NCI-H2227 treated with DMSO at 0.1 percent for 48 hours (cell line): ENCODE results near the gene FHIT.

Source experiments
- DNase-seq: peaks from one replicate; lab custom pipeline; 2025; lab: John Stamatoyannopoulos, UW

FHIT gene

DNA sequence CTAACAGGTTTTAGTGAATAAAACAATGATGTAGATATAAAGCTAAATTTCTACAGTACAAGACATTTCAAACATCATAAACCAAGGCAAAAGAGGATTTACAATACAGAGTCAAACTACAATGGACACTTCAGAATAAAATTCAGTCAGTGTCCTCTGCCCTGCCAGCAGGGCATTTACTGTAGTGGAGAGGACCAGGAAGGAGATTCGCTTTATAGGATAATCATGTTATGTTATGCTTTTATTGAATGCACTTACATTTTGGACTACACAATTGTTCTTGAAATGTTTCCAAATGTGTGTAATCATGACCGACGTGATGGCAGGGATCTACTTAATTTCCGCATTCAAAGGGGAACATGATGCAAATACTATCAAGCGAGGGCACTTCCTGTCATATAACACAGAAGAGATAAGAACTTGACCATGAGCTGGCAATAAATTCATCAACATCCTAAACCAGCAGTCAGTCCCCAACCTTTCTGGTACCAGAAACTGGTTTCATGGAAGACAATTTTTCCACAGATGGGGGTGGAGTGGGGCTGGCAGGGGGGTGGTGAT lies 925.6 kb downstream of the FHIT start:
- DNase-seq: no peak

DNA sequence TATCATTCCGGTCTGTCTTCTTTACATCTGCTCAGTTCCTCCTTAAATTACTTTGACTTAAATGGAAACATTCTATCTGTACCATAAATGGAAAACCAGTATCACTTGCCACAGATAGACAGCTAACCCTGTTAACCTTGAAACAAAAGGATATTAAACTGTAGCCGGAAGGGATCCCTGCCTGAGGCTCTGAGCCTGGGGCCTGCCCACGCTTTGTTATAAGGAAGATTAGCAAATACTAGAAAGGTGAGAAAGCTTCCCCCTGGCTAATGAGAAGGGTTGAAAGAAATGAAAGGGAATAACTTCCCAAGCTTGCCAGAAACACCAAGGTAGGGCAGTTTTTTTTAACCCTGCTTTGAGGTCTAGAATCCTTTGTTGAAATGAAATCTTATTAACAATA lies 927.6 kb downstream of the FHIT start:
- DNase-seq: no peak

DNA sequence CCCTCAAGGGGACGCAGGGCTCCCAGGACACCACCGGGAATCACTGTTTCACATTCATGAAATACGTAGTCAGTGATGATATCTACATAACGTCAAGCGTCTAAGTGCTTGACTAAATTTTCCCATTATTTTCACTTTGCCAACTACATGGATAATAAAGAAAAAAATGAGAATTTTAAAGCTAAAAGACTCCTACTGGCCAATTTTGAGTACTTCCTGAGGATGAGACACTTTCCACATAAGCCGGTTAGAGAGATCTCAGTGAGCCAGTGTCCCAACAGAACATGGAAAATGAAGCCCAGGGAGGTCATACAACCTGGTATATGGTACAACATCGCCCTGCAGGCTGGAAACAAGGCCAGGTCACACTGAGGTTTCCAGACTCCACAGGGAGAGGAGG lies 928.1 kb downstream of the FHIT start:
- DNase-seq: no peak

DNA sequence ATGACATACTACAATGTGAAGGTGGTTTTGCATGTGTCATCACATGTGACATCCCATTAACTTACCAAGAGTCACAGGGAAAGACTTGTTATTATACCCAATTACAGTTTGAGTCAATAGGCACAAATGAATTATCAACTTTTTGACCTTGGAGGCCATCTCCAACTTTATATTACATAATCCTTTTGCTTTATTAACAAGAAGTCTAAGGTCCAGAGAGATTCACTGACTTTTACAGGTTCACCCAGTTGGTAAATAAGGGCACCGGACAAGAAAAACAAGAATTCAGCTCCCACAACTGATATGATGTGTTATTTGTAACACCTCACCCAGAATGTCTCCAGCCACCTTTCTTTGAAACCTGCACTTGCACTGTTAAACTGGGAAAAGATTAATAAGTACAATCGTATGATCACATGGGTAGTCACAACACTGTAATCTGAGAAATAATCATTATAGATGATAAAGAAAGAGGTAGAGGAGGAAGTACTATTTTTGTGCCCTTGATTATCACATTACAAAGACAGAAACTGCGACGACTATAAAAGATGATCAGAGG lies 928.9 kb downstream of the FHIT start:
- DNase-seq: no peak

DNA sequence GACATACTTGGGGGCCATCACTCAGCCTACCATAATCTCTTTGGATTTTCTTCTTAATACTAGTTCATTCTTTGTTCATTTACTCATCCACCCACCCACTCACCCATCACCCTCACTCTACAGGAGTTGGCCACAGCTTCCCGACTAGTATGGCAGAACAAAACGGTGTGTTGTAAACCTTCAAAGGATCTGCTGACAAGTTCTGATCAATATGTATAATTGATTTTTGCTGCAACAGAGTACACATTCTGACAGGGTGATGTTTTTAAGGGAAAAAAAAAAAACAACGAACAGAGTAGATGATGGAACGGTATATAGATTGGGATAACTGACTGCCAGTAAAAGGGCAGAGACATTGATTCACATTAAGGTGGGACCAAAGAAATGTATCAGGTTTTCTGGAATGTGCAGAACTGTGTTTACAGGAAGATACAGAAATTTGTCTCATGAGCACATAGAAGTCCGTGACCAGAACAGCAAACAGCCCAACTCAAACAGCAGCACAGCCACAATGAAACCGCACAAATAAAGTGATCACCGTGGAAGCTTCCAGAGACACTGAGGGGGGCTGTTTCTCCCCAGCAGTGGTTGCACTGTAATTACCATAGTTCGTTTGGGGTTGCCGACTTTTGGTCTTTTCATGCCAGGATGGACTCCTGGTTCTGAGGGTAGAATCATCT lies 931.9 kb downstream of the FHIT start:
- no peak for DNase-seq

DNA sequence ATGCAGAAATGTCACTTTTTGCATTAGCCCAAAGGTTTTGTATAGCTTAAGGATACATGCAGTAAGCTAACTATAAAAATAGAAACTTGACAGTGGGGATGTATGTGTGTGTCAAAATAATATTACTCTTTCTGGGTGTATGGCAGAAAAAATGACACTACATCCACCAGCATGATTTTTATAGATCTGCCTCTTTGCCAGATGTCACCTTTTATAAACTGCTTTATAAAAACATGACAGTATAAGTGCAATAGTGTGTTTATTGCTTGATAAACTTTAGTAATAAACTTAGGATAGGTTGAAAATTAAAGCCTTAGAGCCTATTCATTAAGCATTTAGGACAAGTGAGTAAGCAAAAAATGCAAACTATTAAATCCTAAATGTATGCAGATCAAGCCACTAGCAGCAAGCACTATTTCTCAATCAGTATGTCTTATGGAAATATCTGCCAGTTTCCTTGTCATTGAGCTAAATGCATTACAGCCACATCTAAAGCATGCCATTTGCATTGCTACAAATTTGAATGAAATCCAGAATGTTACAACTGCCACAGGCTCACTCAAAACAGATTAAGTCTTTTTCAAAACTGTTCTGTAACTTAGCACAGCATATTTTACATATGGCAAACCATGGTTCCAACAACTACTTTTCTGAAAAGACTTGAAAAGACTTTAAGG lies 935.0 kb downstream of the FHIT start:
- DNase-seq: no peak

DNA sequence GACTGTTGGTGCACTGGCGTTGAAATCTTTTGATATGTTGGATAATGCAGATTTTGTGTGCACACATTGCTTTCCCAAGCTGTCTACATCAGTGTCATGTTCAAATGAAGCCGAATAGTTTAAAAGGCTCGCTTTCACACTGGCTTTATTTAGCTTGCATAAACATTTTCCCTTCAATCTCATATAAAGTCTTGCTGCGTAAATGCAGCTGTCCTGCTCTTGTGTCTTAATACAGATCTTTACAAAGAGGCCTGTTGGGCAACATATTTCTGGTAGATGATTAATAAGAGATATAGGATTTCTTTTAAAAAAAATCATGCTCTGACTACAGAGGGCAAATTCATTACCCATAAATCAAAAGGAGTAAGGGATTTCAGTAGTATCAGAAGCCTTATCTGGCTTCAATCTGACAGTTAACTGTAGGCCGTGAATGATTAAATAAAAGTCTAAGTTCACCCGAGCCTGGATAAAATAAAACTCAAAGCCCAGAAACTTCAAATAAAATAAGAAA lies 937.2 kb downstream of the FHIT start:
- DNase-seq: no peak

DNA sequence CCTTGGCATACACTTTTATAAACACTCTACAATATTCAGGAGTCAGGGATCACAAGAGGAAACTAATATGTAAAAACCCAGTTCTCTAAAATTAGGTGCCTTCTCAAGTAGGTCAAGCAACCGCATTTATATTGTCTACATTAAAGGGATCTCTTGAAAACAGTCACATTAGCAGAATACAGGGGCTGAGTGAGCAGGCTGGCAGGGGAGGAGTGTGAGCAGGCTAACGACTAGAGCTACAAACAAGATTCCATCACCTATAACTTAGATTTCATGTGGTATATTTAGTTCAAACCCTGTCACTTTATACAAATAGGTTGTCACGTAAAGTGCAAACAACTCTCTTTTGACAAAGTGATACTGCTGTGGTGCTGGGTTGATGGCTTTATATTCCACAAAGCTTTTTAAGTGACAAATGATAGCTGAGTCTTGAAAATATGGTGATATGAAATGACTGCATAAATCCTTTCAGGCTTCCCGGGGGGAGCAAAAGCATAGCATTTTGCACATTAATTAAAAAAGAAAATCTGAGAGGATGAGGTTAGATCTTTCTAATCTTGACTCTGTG lies 937.9 kb downstream of the FHIT start:
- DNase-seq: no peak

DNA sequence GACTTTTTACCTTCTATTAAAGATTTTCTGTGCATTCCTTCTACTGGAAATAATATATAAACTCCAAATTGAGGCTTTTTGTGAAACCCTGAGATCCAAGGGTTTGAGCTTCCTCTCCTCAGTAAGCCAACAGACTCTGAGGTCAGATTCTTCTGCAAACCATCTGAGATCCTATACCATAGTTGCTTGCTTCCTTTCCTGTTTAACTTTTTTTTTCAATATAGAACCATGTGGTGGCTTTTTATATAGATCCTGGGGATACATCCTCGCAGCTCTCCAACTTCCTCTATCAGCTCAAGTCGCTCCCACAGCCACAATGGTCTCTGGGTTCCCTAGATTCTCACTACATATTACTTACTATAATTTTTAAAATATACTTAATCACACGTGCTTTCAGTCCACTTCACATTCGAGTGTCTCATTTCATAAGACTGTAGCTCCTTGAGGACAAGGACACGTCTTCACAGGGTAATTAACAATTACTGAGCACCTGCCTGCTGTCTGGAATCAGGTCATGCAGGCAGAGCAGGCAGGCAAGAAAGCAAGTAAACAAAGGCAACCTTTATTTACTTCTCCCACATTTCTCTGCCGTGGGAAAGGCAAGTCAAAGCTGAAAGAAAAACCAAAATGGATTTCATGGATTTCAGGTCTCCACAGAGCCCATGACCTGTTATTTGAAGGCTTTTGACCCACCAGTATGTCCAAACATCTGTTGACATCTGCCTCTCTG lies 941.5 kb downstream of the FHIT start:
- DNase-seq: no peak

DNA sequence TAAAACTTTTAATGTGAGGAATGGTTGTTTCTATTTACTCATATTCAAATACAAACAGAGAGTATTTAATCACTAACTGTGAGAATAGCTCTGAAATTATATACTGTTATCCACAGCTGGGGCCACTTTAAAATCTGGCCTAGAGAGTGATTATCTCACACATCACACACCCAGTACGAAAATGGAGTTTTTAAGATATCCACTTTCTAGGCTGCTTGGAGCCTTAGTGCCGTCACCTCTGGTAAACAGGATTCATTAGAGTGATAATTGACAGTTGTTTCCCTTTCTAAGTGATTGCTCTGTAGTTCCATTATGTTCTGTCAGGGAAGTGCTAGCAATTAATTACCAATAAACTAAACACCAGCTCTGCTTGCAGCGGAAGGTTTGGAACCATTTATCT lies 942.4 kb downstream of the FHIT start:
- no peak for DNase-seq

DNA sequence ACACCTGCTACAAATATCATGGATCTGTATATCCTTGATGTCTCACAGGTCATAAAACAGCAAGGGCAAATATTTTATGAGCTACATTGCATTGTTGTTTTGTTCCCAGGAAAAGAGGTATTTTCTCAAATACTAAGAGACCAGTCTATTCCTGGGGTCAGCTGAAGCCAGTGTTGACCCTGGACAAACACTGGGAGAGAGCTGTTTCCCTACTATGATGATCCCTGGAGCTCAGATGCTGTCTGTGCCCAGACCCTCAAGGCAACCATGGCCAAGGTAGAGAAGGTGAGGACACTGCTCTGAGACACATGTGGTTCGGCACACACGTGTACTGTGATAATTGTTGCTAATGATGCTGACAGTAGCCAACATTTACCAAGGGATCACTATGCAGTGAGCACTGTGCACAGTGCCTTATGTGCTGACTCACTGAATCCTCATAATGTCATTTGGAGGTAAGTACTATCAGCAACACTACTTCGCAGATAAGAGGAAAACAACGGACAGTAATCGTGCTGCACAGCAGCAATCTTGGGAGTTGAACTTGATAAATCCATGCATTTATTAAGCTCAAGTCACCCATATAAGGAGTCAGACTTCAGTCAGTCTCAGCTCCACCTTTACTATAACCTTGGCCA lies 943.6 kb downstream of the FHIT start:
- DNase-seq: no peak

DNA sequence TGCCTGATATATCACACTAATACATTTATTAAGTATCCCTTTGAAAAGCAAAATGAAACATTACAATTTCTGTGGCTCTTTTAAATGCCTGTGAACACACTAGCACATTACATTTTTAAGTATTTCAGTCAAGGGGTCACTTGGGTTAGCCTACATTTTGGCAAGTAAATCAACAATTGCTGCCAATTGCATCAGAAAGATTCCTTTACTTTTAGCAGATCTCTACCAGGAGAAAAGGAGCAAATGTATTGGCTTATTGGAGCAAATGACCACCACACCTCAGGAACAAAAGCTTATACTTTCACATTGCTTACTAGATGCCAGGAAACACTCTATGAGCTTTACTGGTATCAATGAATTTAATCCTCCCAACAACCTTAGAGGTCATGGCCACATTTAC lies 947.1 kb downstream of the FHIT start:
- no peak for DNase-seq

DNA sequence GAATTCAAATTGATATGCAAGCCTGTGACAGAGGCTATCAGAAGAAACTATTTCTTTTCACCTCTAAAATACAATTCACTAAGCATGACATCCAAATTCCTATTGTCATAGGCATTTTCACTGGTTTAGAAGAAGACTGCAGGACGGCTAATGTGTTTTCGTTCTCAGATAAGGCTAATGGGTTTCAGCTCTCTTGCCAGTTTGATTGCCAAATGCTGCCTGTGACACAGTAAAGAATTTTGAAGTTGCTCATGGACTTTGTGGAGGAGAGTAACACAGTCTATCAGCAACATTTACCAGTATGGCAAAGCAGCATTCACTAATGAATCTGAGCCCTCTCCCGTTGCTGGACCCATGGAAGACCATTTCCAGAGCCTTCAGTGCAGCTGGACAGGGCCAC lies 948.1 kb downstream of the FHIT start:
- no peak for DNase-seq

DNA sequence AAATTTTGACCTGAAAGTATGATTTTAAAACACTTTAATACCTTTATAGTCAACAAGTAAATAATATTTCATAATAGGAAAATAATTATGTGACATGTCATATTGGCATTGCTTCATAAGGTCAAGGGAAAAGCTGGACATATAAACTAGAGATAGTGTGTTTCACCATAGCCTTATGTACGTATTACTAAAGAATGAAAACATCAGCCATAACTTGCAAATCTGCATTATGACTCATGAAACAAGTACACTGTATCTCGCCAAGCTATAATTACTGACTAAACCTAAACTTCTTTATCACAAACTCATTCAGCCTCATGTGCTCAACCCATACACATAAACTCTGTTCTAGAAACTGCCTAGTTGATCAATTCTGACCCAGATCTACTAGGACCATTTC lies 950.1 kb downstream of the FHIT start:
- DNase-seq: no peak

DNA sequence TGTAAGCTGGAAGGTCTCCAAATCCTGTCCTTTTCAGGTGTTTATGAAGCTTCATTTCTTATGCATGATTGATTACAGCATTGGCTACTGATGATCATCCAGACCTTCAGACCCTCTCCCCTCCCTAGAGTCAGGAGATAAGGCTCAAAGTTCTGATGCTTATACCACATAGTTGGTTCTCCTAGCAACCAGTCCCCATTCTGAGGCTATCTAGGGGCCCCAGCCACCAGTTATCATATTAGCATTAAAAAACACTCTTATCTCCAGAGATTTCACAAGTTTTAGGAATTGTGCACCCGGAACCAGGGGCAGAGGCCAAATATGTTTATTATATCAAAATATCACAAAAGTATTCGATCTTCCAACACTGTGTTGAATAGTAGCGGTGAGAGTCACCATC lies 953.1 kb downstream of the FHIT start:
- no peak for DNase-seq

DNA sequence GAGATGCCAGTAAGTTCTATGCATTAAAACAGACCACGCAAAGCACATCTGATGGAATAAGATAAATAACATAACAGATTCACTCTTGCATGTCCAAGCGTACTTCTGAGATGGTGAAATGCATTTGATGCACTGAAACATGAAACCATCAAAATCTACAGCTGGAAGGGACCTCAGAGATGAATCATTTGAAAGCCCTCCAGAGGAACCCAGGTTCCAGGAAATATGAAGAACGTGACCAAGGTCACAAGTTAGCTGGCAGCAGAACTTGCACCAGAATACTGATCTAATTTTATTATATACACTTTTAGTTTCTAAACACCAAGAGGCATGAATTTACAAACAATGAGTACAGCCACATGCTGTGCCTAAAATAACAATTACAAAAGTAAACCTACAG lies 957.1 kb downstream of the FHIT start:
- no peak for DNase-seq

DNA sequence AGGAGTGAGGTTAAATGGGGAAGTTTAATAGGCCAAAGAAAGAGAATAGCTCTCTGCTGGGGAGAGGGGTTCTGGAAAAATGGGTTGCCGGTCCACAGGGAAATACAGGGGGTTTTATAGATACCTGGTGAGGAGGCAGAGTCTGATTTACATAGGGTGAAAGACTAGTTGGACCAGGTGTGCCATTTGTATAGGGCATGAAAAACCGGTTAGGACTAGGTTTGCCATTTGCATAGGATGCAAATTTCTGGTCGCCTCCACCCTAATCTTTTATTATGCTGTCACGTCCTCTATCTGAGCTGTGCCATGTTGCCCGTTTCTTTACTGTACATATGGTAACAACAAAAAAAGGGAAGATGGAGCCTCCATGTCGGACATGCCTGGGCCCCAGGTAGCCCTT lies 960.1 kb downstream of the FHIT start:
- no peak for DNase-seq

DNA sequence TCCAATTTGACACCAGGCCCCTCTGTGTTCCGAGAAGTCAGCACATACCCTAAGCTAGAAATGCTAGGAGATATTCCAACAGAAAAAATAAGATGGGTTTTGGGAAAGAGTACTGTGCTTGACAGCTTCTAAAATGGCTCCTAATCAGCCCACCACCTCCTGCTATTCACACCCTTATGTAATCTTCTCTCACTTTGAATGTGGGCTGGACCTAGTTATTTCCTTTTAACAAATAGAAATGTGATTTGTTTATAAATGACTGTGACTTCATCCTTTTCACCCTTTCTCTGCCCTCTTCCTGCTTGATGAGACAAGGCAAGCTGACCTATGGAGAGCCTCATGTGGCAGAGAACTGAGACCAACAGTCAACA lies 961.1 kb downstream of the FHIT start:
- DNase-seq: no peak

DNA sequence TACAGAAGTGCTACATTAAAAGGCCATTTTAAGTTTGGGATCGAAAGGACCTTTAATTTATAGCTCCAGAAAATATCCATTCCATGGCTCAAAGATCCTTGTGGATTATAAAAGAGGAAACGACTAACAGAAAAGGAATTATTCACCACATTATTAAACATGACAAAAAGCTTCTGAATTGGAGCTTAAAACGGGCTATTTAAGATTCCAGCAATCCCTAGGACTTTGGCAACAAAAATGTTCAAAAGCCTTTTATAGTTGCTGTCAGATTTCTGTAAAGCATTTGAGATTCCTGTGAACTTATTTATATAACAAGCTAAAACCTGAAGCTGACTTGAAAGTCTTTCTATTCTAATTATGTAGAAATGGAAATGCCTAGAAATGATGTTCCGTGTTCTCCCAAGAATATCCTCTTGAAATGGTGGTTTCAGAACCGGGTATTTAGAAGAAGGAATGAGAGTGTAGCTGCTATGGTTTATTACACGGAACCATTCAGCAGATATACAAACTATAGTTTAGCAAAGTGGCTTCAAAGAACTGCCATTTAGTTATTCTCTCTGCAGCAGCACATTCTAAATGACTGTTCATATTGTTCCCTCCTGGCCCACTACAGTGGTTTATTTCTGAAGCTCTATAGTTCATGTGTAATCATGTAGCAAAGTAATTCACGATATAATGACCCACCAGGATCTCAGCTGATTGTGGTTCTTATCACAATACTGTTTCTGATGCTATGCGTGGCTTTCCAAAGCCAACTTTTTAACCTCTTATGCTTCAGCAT lies 961.7 kb downstream of the FHIT start:
- DNase-seq: no peak

DNA sequence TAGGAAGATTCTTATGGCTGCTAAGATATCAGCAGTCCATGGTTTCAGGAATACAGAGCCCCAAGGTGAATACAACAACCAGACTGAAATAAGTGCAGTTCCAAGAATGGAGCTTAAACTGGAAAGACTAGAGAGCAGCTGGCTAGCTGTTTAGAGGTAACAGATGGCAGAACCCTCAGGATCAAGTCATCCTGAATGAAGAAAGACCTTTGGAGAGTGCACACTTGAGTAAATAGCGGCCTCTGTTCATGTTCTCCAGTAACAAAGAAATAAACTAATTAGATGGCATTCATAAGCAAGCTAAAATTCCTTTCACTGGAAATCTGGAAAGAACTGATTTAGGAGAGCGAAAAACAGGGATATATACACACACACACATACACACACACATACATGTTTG lies 968.4 kb downstream of the FHIT start:
- DNase-seq: no peak

DNA sequence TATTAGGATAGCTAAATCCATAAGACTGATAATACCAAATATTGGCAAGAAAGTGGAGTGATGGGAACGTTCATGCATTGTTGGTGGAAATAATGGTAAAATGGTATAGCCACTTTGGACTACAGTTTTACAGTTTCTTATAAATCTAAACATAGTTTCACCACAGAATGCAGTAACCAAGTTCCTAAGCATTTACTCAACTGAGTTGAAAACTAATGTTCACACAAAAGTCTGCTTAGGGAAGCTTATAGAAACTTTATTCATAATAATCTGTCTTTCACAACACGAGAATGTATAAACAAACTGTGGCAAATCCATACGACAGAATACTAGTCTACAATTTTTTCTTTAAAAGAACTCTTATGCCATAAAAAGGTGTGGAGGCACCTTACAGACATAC lies 969.3 kb downstream of the FHIT start:
- no peak for DNase-seq
